ENCODE measurements around the gene PIK3C2B.

- TF ChIP-seq CTCF (conservative IDR thresholded peaks at IDR 0.05) (no peak), ZFX (IDR thresholded peaks at IDR 0.05) (no peak)
These were observed 33.6 kb upstream of the PIK3C2B start for GRCh38 chr1:204528241-204528640.
